Peyer's patch (tissue), 4 donors: ENCODE data around the gene IL17C.

Experiments used
- CTCF ChIP-seq, 6 experiments: fragments of 450-650 bp in 4 of 6; fragments of 200-600 bp in 2 of 6; sonication (generic) in 1 of 6; IDR thresholded peaks; one replicate each; pipeline ENCODE4 v1.5.1; 2017 to 2019; ENCODE audit warnings: antibody characterized with exemption in 6 of 6, mild to moderate bottlenecking in 3 of 6, moderate library complexity in 1 of 6
- POLR2A ChIP-seq, 2 donors: fragments of 450-650 bp; IDR thresholded peaks; one replicate each; pipeline ENCODE4 v1.5.1; 2017; ENCODE audit warnings: antibody characterized with exemption in 2 of 2, mild to moderate bottlenecking in 2 of 2, moderate library complexity in 2 of 2

GRCh38 chr16:88645941-88646340 lies 7.6 kb downstream of the IL17C start:
- no peak for TF ChIP-seq CTCF (IDR thresholded peaks at IDR 0.05)
- TF ChIP-seq POLR2A (IDR thresholded peaks at IDR 0.05) = no peak
